Suprapubic skin (tissue), 4 donors: Measurements from ENCODE around the gene TEC. TPM values are rescaled to one million over a fixed set of nuclear protein-coding genes. Genes with fewer than 3 reads are reported as not detected.
"Not testable (repeated sequence)": the region's sequence is repeated elsewhere in the genome, so short reads cannot be mapped to it uniquely, and the experiment has no call there.

Source experiments
- DNase-seq, 2 donors: peaks; one replicate each; pipeline ENCODE4 v3.0.0-alpha.2; 2019; ENCODE audit warnings: low spot score in 2 of 2
- H3K27ac ChIP-seq: fragments of 200-600 bp; sonication (generic); one replicate; pipeline ENCODE4 v1.5.1; 2019
- H3K27me3 ChIP-seq: fragments of 200-600 bp; sonication (generic); one replicate; pipeline ENCODE4 v1.5.1; 2019
- H3K36me3 ChIP-seq: fragments of 200-600 bp; sonication (generic); one replicate; pipeline ENCODE4 v1.5.1; 2019
- H3K4me1 ChIP-seq: fragments of 200-600 bp; sonication (generic); one replicate; pipeline ENCODE4 v1.5.1; 2019
- H3K4me3 ChIP-seq: fragments of 200-600 bp; sonication (generic); one replicate; pipeline ENCODE4 v1.5.1; 2019; ENCODE audit warnings: mild to moderate bottlenecking
- H3K9me3 ChIP-seq: fragments of 200-600 bp; sonication (generic); one replicate; pipeline ENCODE4 v1.5.1; 2019
- EP300 ChIP-seq: sonication (generic); formaldehyde crosslinking; IDR thresholded peaks from one replicate; pipeline ENCODE4 v1.6.1; 2017; ENCODE audit warnings: antibody characterized with exemption
- POLR2A ChIP-seq, 2 donors: fragments of 450-650 bp; IDR thresholded peaks; one replicate each; pipeline ENCODE4 v1.6.1; 2017; ENCODE audit warnings: antibody characterized with exemption in 2 of 2, mild to moderate bottlenecking in 2 of 2, moderate library complexity in 2 of 2
- POLR2AphosphoS5 ChIP-seq, 3 donors: sonication (generic); formaldehyde crosslinking; IDR thresholded peaks; one replicate each; pipeline ENCODE4 v1.6.1; 2017; ENCODE audit warnings: antibody characterized with exemption in 3 of 3
- WGBS: methylation state at CpG from one replicate; pipeline ENCODE4 v1.1.5; 2018; 5-methylcytosine and 5-hydroxymethylcytosine counted together
- total RNA-seq, 4 donors: library from RNA; depleted of rRNA; stranded (reverse); fragments of >200 nt; gene quantifications; one replicate each; pipeline ENCODE4 v1.1.0, GENCODE V29; 2016
- TF ChIP-seq, protein P1 (sequence below), 2 donors: fragments of 200-600 bp in 1 of 2; fragments of 450-650 bp in 1 of 2; sonication (generic) in 1 of 2; IDR thresholded peaks; one replicate each; pipeline ENCODE4 v1.5.1; 2016 to 2019; ENCODE audit warnings: antibody characterized with exemption in 2 of 2, mild to moderate bottlenecking in 1 of 2, moderate library complexity in 1 of 2

The TEC gene
- 10 to 100 TPM in 1 of 4 donors, 1 to 10 TPM in 3; 4.1 to 18.8 (median 7.2) TPM for total RNA-seq

DNA sequence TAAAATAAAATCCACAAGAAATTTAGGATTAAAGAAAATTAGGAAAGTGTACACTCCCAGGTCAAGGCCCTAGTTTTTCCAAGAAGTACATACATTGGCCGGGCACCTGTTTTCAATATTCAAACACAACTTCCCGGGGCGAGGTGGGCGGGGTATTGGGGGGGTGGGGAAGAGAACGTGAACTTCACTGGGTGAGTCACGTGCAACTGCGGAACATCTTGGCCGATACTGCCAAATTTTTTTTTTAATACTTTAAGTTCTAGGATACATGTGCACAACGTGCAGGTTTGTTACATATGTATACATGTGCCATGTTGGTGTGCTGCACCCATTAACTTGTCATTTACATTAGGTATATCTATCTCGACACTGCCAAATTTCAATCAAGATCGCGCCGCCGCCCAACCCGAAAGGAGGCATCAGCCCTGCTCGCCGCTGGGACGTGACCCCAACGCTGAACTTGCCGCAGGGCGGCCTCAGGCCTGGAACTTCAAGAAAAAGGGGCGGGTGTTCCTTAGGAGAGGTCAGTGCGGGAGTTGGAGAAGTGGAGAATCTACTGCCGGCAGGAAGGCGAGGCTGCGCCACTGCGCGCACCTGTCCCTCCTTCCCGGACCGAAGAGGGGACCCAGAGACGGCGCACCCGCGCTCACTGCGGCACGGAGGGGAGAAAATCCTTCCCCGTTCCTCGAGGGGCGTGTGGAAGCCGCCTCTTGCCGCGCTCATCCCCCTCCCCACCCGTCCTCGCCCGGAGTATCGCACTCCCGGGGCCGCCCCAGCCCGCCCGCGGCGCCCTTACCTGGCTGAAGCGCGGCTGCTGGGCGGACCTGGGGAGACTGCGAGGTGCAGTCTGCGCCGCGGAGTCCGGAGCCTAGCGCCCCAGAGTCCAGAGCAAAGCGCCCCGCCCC is at the start of gene TEC:
Gene TEC, minus strand, starts transcription at position 883 of the 905 bp plus-strand sequence. CDS start 41,224 bp downstream, outside the sequence.
- H3K36me3 ChIP-seq = no peaks in the 10 kb centered on the region
- peaks cover 15% of the 10 kb centered on the region for H3K4me1 ChIP-seq
- peak; percentile 70 to 85 for DNase-seq
- H3K27me3 ChIP-seq = no peaks in the 10 kb centered on the region
- TF ChIP-seq EP300 (no peak), POLR2A (IDR thresholded peaks at IDR 0.05) (peak in 1 of 2 donors; percentile 46)
- 6% methylated on average over 23 of the region's 63 CpGs for WGBS
- H3K9me3 ChIP-seq = no peaks in the 10 kb centered on the region
- peak within 1 kb of the TSS; percentile 91 for H3K27ac ChIP-seq
- peak within 1 kb of the TSS; percentile 87 for H3K4me3 ChIP-seq

DNA sequence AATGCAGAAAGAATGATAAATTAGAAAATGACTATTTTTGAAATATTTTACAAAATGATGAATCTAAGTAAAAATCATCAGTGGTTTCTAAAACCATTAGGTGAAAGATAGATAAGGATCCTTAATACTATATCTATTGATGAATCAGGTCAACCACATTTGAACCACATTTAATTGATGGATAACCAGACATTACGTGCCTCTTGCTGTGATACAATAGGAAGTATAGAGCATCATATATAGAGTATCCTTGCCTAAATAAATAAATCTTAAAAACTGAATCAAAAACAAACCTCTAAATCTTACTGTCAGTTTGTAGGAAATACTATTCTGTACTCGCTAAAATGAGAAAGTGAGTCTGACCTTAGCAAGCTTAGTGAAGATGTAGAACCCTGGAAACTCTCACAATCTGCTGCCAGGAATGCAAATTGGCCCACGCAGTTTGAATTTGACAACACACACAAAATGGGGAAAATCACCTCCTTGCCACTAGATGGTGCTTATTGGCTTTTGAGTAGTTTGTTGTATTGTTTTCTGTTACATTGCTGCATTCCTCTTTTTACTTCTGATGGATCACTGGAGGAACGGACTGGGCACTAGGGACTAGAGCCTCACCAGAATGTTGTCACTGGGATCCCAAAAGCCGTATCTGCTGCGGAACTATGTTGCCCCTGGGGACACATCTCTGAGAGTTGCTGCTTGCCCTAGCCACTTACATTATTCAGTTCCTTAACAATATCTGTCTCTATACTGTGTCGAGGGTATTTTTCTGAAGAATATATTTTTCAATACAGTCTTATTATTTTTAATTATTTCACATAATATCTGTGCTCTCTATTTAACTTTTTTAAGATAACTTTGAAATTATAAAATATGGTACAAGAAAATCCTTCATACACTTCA is 46.3 kb upstream of the TEC start:
- no peak for DNase-seq
- no peak overlapping the region for H3K4me3 ChIP-seq
- H3K27me3 ChIP-seq = no peaks in the 10 kb centered on the region
- H3K36me3 ChIP-seq = no peaks in the 10 kb centered on the region
- no peaks in the 10 kb centered on the region for H3K4me1 ChIP-seq
- TF ChIP-seq EP300 (no peak), POLR2A (IDR thresholded peaks at IDR 0.05) (no peak), POLR2AphosphoS5 (IDR thresholded peaks at IDR 0.05) (no peak)
- TF ChIP-seq, protein P1, sequence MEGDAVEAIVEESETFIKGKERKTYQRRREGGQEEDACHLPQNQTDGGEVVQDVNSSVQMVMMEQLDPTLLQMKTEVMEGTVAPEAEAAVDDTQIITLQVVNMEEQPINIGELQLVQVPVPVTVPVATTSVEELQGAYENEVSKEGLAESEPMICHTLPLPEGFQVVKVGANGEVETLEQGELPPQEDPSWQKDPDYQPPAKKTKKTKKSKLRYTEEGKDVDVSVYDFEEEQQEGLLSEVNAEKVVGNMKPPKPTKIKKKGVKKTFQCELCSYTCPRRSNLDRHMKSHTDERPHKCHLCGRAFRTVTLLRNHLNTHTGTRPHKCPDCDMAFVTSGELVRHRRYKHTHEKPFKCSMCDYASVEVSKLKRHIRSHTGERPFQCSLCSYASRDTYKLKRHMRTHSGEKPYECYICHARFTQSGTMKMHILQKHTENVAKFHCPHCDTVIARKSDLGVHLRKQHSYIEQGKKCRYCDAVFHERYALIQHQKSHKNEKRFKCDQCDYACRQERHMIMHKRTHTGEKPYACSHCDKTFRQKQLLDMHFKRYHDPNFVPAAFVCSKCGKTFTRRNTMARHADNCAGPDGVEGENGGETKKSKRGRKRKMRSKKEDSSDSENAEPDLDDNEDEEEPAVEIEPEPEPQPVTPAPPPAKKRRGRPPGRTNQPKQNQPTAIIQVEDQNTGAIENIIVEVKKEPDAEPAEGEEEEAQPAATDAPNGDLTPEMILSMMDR (IDR thresholded peaks at IDR 0.05) = peak; percentile 47 to 53
- WGBS = 35% methylated on average over 7 of the region's 7 CpGs
- no peaks in the 10 kb centered on the region for H3K9me3 ChIP-seq
- no peak overlapping the region for H3K27ac ChIP-seq

DNA sequence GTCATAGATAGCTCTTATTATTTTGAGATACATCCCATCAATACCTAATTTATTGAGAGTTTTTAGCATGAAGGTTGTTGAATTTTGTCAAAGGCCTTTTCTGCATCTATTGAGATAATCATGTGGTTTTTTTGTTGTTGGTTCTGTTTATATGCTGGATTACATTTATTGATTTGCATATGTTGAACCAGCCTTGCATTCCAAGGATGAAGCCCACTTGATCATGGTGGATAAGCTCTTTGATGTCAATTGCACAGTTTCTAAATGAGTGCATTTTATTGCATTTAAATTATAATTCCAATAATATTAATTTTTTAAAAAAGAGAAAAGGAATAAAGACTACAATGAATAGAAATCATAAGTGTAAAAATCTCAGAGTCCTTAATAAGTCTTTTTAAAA is 45.1 kb upstream of the TEC start:
- H3K36me3 ChIP-seq, H3K9me3 ChIP-seq, H3K27ac ChIP-seq, H3K27me3 ChIP-seq, DNase-seq, H3K4me1 ChIP-seq, H3K4me3 ChIP-seq: not testable (repeated sequence)

DNA sequence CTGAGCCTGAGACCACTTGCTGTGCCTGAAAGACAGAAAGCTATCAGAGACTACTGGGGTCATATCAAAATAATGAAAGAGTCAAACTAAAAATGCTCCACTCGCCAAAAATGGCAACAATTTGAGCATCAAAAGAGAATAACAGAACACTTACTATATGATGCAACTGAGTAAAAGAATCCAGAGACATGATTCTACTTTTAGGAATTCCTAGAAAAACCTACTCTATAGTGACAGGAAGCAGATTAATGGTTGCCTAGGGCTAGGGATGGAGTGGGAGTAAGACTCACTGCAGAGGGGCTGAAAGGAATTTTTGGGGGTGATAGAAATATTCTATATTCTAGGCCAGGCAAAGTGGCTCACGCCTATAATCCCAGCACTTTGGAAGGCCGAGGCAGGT is 42.3 kb upstream of the TEC start:
- no peaks in the 10 kb centered on the region for H3K36me3 ChIP-seq
- no peak for DNase-seq
- H3K4me1 ChIP-seq = no peaks in the 10 kb centered on the region
- no peak for TF ChIP-seq POLR2AphosphoS5 (IDR thresholded peaks at IDR 0.05)
- TF ChIP-seq, protein P1 (IDR thresholded peaks at IDR 0.05) = no peak
- H3K27ac ChIP-seq = no peak overlapping the region
- WGBS = 82% methylated on average over 3 of the region's 3 CpGs
- no peaks in the 10 kb centered on the region for H3K9me3 ChIP-seq
- H3K27me3 ChIP-seq = no peaks in the 10 kb centered on the region
- H3K4me3 ChIP-seq = no peak overlapping the region

DNA sequence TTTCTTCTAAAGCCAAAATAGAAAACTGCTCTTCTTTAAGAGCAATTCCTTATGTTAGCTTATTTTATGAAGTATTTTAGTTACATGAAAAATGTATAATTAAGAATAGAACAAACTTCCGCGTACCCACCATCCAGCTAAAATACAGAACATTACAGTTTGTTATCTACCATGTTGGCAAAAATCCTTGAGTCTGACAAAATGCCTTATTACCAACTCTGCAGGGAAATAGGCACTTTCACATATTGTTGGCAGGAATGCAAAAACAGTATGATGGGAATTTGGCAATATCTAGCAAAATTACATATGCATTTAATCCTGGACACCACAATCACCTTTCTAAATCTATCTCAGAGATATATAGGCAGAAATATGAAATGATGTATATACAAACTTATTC is 39.3 kb upstream of the TEC start:
- no peaks in the 10 kb centered on the region for H3K36me3 ChIP-seq
- TF ChIP-seq EP300 = no peak
- no peak for TF ChIP-seq POLR2AphosphoS5 (IDR thresholded peaks at IDR 0.05)
- no peak for TF ChIP-seq POLR2A (IDR thresholded peaks at IDR 0.05)
- TF ChIP-seq, protein P1 (IDR thresholded peaks at IDR 0.05) = no peak
- WGBS = 93% methylated on average over 2 of the region's 2 CpGs

DNA sequence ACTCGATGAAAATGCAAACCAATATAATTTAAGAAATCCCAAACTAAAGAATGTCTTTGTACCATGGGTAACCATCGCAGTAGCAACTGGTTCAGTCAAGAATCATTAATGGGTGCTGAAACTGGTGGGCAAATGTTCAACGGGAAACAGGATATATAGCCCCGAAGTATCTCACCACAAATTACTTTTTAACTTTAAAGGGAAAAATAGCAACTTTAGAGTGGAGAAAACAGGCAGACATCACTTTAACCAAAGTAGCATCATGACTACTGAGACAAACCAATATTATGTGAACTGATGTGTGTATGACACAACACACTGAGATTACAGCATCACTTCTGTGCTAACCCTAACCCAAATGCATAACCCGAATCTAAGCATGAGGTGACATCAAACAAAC is 37.9 kb upstream of the TEC start:
- H3K27me3 ChIP-seq = no peaks in the 10 kb centered on the region
- no peak overlapping the region for H3K4me3 ChIP-seq
- H3K27ac ChIP-seq = no peak overlapping the region
- no peaks in the 10 kb centered on the region for H3K9me3 ChIP-seq
- H3K36me3 ChIP-seq = no peaks in the 10 kb centered on the region
- 83% methylated on average over 5 of the region's 5 CpGs for WGBS
- H3K4me1 ChIP-seq = no peaks in the 10 kb centered on the region
- no peak for DNase-seq
- TF ChIP-seq POLR2A (IDR thresholded peaks at IDR 0.05) (no peak), EP300 (no peak), POLR2AphosphoS5 (IDR thresholded peaks at IDR 0.05) (no peak)
- TF ChIP-seq, protein P1 (IDR thresholded peaks at IDR 0.05) = no peak

More for the DNA sequence above, 39.3 kb upstream of the TEC start:
- Histone ChIP-seq H3K27ac (no peak overlapping the region), H3K4me1 (no peaks in the 10 kb centered on the region), H3K27me3 (no peaks in the 10 kb centered on the region), H3K9me3 (no peaks in the 10 kb centered on the region), H3K4me3 (no peak overlapping the region)
- DNase-seq = no peak
